GM12878 (cell line): ENCODE measurements around the gene CYTL1. TPM values are rescaled to one million over a fixed set of nuclear protein-coding genes. Genes with fewer than 3 reads are reported as not detected.

ENCODE experiments used
- BCL11A ChIP-seq: IDR thresholded peaks from 2 replicates; pipeline ENCODE4 v1.6.1; 2011; ENCODE audit warnings: low read depth, low read length
- BHLHE40 ChIP-seq, 2 experiments: fragments of 450-650 bp in 1 of 2; IDR thresholded peaks; 2 replicates each; pipeline ENCODE4 v1.6.1; 2011 to 2017; ENCODE audit warnings: low read depth in 2 of 2, borderline replicate concordance in 1 of 2, improper control_type of control experiment in 1 of 2, low read length in 1 of 2, mild to moderate bottlenecking in 1 of 2
- CHD1 ChIP-seq: IDR thresholded peaks from 2 replicates; pipeline ENCODE4 v1.6.1; 2012; ENCODE audit warnings: low read depth, low read length, improper control_type of control experiment
- DPF2 ChIP-seq: fragments of 450-650 bp; IDR thresholded peaks from 2 replicates; pipeline ENCODE4 v1.6.1; 2017; ENCODE audit warnings: mild to moderate bottlenecking
- E2F4 ChIP-seq: IDR thresholded peaks from 2 replicates; pipeline ENCODE4 v1.6.1; 2012; ENCODE audit warnings: low read depth, low read length, improper control_type of control experiment
- E4F1 ChIP-seq: fragments of 450-650 bp; IDR thresholded peaks from 2 replicates; pipeline ENCODE4 v1.6.1; 2018; ENCODE audit warnings: borderline replicate concordance, mild to moderate bottlenecking; ENCODE audit not compliant: partially characterized antibody
- EED ChIP-seq: sonication (generic); IDR thresholded peaks from 2 replicates; pipeline ENCODE4 v1.6.1; 2016; ENCODE audit warnings: antibody characterized with exemption, low read depth
- EP300 ChIP-seq, 2 experiments: fragments of 150-350 bp in 1 of 2; IDR thresholded peaks; 2 replicates each; pipeline ENCODE4 v1.6.1; 2011 to 2012; ENCODE audit warnings: low read depth in 2 of 2, low read length in 2 of 2, borderline replicate concordance in 1 of 2, improper control_type of control experiment in 1 of 2, inconsistent platforms in 1 of 2; ENCODE audit not compliant: control insufficient read depth in 1 of 2
- FOXK2 ChIP-seq: fragments of 450-650 bp; IDR thresholded peaks from 2 replicates; pipeline ENCODE4 v1.6.1; 2017; ENCODE audit warnings: mild to moderate bottlenecking, moderate library complexity
- HDAC6 ChIP-seq: fragments of 200-600 bp; sonication (generic); IDR thresholded peaks from one replicate; pipeline ENCODE4 v1.8.0; 2017; ENCODE audit warnings: antibody characterized with exemption; ENCODE audit not compliant: unreplicated experiment
- HSF1 ChIP-seq: fragments of 150-350 bp; IDR thresholded peaks from 2 replicates; pipeline ENCODE4 v1.6.1; 2014; ENCODE audit warnings: mild to moderate bottlenecking, low read depth, low read length
- IRF4 ChIP-seq: IDR thresholded peaks from 2 replicates; pipeline ENCODE4 v1.6.1; 2011; ENCODE audit warnings: low read depth, low read length
- IRF5 ChIP-seq: fragments of 450-650 bp; IDR thresholded peaks from 2 replicates; pipeline ENCODE4 v1.6.1; 2017; ENCODE audit warnings: borderline replicate concordance
- KLF5 ChIP-seq: fragments of 450-650 bp; IDR thresholded peaks from 2 replicates; pipeline ENCODE4 v1.6.1; 2014; ENCODE audit warnings: mild to moderate bottlenecking; ENCODE audit not compliant: partially characterized antibody
- RAD21 ChIP-seq: IDR thresholded peaks from 2 replicates; pipeline ENCODE4 v1.6.1; 2011; ENCODE audit warnings: mild to moderate bottlenecking, low read depth, low read length, moderate library complexity; ENCODE audit not compliant: insufficient read depth
- RBBP5 ChIP-seq: fragments of 200-600 bp; sonication (generic); conservative IDR thresholded peaks from 2 replicates; pipeline ENCODE4 v1.6.1; 2016
- RELB ChIP-seq: fragments of 450-650 bp; IDR thresholded peaks from 2 replicates; pipeline ENCODE4 v1.6.1; 2017; ENCODE audit warnings: low read depth, mild to moderate bottlenecking, moderate library complexity
- RUNX3 ChIP-seq: IDR thresholded peaks from 2 replicates; pipeline ENCODE4 v1.6.1; 2012; ENCODE audit warnings: low read length, inconsistent platforms
- SMC3 ChIP-seq: IDR thresholded peaks from 2 replicates; pipeline ENCODE4 v1.6.1; 2011; ENCODE audit warnings: low read length, improper control_type of control experiment, borderline replicate concordance
- STAT1 ChIP-seq: fragments of 450-650 bp; conservative IDR thresholded peaks from 2 replicates; pipeline ENCODE4 v1.6.1; 2014; ENCODE audit warnings: antibody characterized with exemption, mild to moderate bottlenecking
- ZNF207 ChIP-seq: fragments of 450-650 bp; IDR thresholded peaks from 2 replicates; pipeline ENCODE4 v1.6.1; 2014; ENCODE audit warnings: antibody characterized with exemption, mild to moderate bottlenecking, borderline replicate concordance
- ZNF24 ChIP-seq: fragments of 450-650 bp; IDR thresholded peaks from 2 replicates; pipeline ENCODE4 v1.6.1; 2017; ENCODE audit warnings: antibody characterized with exemption, mild to moderate bottlenecking
- ZNF622 ChIP-seq: fragments of 450-650 bp; IDR thresholded peaks from 2 replicates; pipeline ENCODE4 v1.6.1; 2017; ENCODE audit warnings: mild to moderate bottlenecking, inconsistent platforms
- polyA plus RNA-seq, 11 experiments: library from polyadenylated mRNA; depleted of rRNA in 4 of 11; unstranded in 6 of 11; stranded (reverse) in 5 of 11; fragments of >200 nt; fragmentation: Nextera tagmentation in 4 of 11; fragmentation: Illumina TruSeq in 1 of 11; extraction: Ambion mirVana in 4 of 11; extraction: Trizol in 1 of 11; gene quantifications; 1 replicate in 1 of 11; 2 replicates in 10 of 11; pipeline versions ENCODE4 v1.2.1 to v1.2.3, GENCODE V29; 2011 to 2016; ENCODE audit warnings: inconsistent platforms in 2 of 11, missing spikeins in 2 of 11, low read depth in 1 of 11
- total RNA-seq, 4 experiments: library from RNA; depleted of rRNA in 3 of 4; stranded (reverse); fragments of >200 nt in 3 of 4; fragmentation: Illumina TruSeq in 1 of 4; extraction: Trizol in 1 of 4; gene quantifications; 2 replicates each; pipeline versions ENCODE4 v1.2.1 to v1.2.3, GENCODE V29; 2013 to 2021

Gene CYTL1
- total and polyA plus RNA-seq, 10 of the 15 experiments (the other 5 are each of a cell fraction or from before 2014, with no cell fraction given): not detected

- no peak for TF ChIP-seq IRF5
- no peak for TF ChIP-seq KLF5
- no peak for TF ChIP-seq STAT1
- no peak for TF ChIP-seq E2F4
- no peak for TF ChIP-seq CHD1
- no peak for TF ChIP-seq EED
- TF ChIP-seq IRF4: no peak
- TF ChIP-seq RAD21: peak; percentile 80
- TF ChIP-seq RBBP5: no peak
- TF ChIP-seq RUNX3: no peak
- TF ChIP-seq ZNF24: no peak
- TF ChIP-seq HDAC6: no peak
- TF ChIP-seq ZNF207: no peak
- TF ChIP-seq FOXK2: no peak
- TF ChIP-seq BCL11A: no peak
- no peak for TF ChIP-seq RELB
- TF ChIP-seq EP300 (IDR thresholded peaks at IDR 0.05; ENCODE audit: borderline replicate concordance in 1 of 2, control insufficient read depth in 1 of 2, low read depth in 2 of 2, low read length in 2 of 2): no peak
- TF ChIP-seq SMC3: peak; percentile 66
- no peak for TF ChIP-seq BHLHE40 (IDR thresholded peaks at IDR 0.05; ENCODE audit: borderline replicate concordance in 1 of 2, low read depth in 2 of 2, low read length in 1 of 2)
- TF ChIP-seq E4F1: no peak
- TF ChIP-seq DPF2: no peak
- TF ChIP-seq ZNF622: no peak
- TF ChIP-seq HSF1: no peak
Observed at GRCh38 chr4:4995103-4995907, 24.0 kb downstream of the CYTL1 start (continued).
